RWPE1 (cell line): ENCODE measurements around the gene CCND3.
A peak's percentile ranks its signal among the peaks of the same experiment; 100 is the strongest.

Experiments
- CTCF ChIA-PET: fragments of 350-600 bp; sonication (Branson Sonifier 250); formaldehyde crosslinking; extraction: SDS; loops from one replicate; lab custom pipeline; 2021; lab: Yijun Ruan, JAX
- POLR2A ChIA-PET: fragments of 400-600 bp; formaldehyde crosslinking; extraction: SDS; loops from one replicate; lab custom pipeline; 2020; ENCODE audit warnings: antibody characterized with exemption; ENCODE audit not compliant: low non-redundant PET; lab: Yijun Ruan, JAX
- DNase-seq: peaks from one replicate; pipeline ENCODE4 v3.0.0; 2012; ENCODE audit warnings: low spot score
- H3K27ac ChIP-seq: fragments of 450-650 bp; 2 replicates; pipeline ENCODE4 v1.5.1; 2017
- TF ChIP-seq, protein P1 (sequence below): fragments of 450-650 bp; conservative IDR thresholded peaks from 2 replicates; pipeline ENCODE4 v1.5.1; 2017; ENCODE audit warnings: low read depth, mild to moderate bottlenecking

Gene CCND3

DNA sequence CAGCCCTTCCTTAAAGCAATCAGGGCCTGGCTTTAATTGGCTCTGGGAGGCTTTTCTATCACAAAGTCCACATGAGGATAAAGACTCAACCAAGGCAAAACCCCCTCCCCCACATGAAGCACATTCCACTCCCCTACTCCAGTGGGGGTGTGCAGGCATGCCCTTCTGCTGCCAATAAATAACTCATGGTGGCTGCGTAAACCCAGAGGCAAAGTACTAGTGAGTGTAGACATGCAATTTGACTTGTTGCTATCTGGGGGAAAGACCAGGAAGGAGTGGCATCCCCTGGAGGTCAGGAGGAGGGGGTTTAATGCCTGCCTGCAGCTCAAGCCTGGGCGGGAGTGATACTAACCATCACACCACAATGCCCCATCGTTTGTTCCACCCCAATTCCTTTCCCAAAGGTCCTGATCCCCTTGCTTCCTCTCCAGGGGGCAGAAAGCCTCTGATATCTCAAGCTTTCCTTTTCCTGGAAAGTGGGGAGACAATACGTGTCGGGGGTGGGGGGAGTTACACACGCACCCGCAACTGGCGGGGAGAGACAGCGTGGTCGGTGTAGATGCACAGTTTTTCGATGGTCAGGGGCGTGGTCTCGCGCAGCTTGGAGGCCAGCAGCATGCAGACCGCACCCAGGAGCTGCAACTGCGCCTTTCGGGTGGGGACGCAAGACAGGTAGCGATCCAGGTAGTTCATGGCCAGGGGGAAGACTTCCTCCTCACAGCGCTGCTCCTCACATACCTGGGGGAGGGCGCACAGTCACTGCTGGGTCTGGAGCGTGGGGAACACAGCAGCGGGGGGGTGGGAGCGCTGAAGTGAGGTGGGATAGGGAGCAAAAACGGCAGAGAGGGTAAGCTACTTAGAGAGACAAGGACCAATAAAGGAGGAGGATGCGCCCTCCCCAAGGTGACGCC, 1.5 kb downstream of the CCND3 start:
- no peak for DNase-seq
- CTCF ChIA-PET: interaction anchor here (0.6 to 2.5 kb wide), 3 partner anchors 19 to 152 kb away, joined by 3 to 12 read pairs (median 5); partner anchors contain the start of genes BYSL and MED20
- POLR2A ChIA-PET: interaction anchor here (1.2 kb wide), 1 partner anchor 178 kb away, joined by 3 read pairs; no protein-coding TSS in a partner anchor
- H3K27ac ChIP-seq: peak overlapping the region; percentile 83
- TF ChIP-seq, protein P1, sequence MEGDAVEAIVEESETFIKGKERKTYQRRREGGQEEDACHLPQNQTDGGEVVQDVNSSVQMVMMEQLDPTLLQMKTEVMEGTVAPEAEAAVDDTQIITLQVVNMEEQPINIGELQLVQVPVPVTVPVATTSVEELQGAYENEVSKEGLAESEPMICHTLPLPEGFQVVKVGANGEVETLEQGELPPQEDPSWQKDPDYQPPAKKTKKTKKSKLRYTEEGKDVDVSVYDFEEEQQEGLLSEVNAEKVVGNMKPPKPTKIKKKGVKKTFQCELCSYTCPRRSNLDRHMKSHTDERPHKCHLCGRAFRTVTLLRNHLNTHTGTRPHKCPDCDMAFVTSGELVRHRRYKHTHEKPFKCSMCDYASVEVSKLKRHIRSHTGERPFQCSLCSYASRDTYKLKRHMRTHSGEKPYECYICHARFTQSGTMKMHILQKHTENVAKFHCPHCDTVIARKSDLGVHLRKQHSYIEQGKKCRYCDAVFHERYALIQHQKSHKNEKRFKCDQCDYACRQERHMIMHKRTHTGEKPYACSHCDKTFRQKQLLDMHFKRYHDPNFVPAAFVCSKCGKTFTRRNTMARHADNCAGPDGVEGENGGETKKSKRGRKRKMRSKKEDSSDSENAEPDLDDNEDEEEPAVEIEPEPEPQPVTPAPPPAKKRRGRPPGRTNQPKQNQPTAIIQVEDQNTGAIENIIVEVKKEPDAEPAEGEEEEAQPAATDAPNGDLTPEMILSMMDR: no peak

DNA sequence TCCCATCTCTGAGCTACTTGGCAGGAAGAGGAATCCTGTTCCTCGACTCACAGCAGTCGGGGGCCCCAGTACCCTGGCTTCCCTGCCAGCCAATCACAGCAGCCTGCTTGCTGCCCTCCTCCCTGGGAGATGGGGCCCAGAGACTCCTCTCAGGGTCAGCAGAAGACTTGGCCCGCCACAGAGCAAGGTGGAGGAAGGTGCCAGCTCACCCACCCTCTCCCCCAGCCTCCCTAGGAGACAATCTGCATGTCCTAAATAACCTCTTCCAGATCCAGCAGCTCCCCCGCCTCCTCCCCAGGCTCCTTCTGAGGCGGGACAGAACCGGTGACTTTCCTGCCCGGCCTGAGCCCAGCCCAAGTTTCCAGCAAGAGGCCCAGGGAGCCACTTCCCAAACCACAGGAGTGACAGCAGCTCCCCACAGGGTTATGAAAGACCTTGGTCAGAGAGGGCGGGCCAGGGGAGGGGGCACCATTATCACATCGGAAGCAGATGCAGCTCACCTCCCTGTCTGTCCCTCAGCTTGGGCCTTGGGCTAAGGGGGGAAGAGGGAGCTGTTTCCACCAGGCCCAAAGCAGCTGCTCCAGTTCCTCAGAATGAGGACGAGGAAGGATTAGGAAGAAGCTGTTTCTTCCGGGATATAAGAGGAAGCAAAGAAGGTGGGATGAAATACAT, 2.3 kb downstream of the CCND3 start:
- ChIA-PET POLR2A (interaction anchor here (1.0 kb wide), 2 partner anchors 11 to 24 kb away, joined by 4 read pairs; no protein-coding TSS in a partner anchor), CTCF (interaction anchor here (0.7 to 2.5 kb wide), 5 partner anchors 18 to 111 kb away, joined by 3 to 12 read pairs (median 3); partner anchors contain the start of genes BYSL, MED20 and TAF8)
- peak overlapping the region; percentile 83 for H3K27ac ChIP-seq
- TF ChIP-seq, protein P1: no peak
- DNase-seq: no peak

DNA sequence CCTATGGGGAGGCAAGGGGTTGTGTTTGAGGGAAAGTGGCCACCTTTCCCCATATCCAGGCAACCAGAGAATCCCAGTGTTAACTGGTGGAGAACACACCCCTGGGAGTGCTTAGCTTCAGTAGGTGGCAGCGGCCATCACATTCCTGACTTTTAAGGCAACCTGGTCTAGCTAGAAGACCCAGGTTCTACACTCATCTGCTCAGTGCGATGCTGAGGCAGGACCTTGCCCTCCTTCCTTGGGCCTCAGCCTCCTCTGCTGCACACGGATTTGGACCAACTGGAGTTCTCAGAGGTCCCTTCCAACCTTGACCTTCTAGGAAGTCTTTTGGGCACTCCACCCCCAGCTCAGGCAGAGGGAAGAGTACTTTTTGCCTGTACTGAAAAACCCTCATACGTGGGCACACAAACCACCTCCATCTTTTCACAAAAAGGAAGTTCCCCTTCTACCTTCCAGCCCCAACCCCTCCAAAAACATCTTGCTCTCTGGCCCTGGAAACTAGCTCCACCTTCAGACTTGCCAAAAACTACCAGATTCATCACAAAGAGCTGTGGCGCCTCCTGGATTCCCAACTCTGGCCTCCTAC, 2.9 kb downstream of the CCND3 start:
- H3K27ac ChIP-seq: peak overlapping the region; percentile 83
- TF ChIP-seq, protein P1: no peak

DNA sequence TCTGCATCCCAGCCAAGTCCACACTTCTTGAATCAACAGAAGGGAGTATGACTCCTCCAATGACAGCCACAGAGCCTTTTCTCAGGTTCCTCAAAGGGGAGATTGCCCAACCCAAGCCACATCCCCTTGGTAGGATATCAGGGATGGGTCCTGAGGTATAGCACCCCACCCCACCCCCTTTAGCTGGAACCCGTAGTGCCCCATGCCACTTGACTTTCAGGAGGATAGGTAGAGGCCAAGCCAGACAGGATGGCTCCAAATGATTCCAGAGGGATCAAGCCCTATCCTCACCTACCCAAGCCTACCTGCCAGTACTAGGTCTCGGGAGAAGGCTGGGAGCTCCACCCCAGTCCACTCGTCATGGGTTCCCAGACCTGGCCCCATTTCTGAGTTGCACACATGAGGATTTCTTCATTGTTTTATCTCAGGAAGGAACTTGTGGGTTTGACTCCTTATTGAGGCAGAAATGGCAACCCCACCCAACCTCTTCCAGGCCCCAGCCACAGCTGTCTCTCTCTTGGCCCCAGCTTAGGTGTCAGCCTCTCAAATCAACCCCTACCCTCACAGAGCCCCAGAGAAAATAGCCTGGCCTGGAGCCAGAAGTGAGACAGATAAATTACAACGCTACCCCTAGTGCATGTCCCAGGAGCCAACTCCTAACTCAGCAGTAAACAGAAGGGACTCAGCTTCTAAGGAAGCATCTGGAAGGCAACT, 3.6 kb downstream of the CCND3 start:
- no peak for DNase-seq
- TF ChIP-seq, protein P1: no peak
- ChIA-PET CTCF (interaction anchor here (0.7 to 1.6 kb wide), 5 partner anchors 17 to 158 kb away, joined by 3 to 4 read pairs (median 4); partner anchors contain the start of genes BYSL, FRS3, MED20 and TAF8), POLR2A (interaction anchor here (1.0 kb wide), 1 partner anchor 25 kb away, joined by 4 read pairs; no protein-coding TSS in a partner anchor)
- peak overlapping the region; percentile 83 for H3K27ac ChIP-seq

More for the DNA sequence above, 2.9 kb downstream of the CCND3 start:
- ChIA-PET CTCF (interaction anchor here (0.7 to 0.9 kb wide), 4 partner anchors 18 to 112 kb away, joined by 3 read pairs; partner anchors contain the start of genes MED20 and TAF8), POLR2A (interaction anchor here (1.0 kb wide), 2 partner anchors 11 to 25 kb away, joined by 4 read pairs; no protein-coding TSS in a partner anchor)
- DNase-seq: no peak

DNA sequence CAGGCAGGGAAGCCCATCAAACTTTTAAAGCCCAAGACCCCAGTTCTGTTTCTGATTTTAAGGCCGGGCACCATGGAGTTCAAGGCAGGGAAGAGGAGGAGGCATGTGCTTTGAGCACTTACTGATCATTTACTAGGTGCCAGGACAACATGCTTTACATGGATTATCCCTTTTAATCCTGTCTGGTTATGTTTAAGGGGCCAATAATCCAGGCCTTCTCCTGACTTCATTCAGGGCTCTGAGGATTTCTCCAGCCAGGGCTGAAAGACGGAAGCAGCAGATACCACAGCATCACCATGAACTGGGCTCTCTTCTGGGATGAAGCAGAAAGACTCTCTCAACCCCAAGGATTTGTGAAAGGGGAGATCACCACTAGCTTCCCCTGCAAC, 4.1 kb downstream of the CCND3 start:
- peak overlapping the region; percentile 83 for H3K27ac ChIP-seq
- ChIA-PET POLR2A (no interaction called here), CTCF (interaction anchor here (1.6 kb wide), 1 partner anchor 158 kb away, joined by 4 read pairs; the partner anchor contains the start of gene FRS3)
- TF ChIP-seq, protein P1: no peak
- no peak for DNase-seq
